GM23338 (cell line): ENCODE results near the gene DNAJB2.

Experiments
- CTCF ChIP-seq, 2 experiments: fragments of 200-600 bp in 1 of 2; sonication (generic) in 1 of 2; conservative IDR thresholded peaks; 2 replicates each; pipeline versions ENCODE4 v1.5.1 to v1.6.1; 2016 to 2017; ENCODE audit warnings: antibody characterized with exemption in 2 of 2, low read depth in 2 of 2, mild to moderate bottlenecking in 2 of 2, moderate library complexity in 1 of 2
- ETS1 ChIP-seq: IDR thresholded peaks from 2 replicates; pipeline ENCODE4 v1.6.1; 2016; ENCODE audit warnings: antibody characterized with exemption
- EZH2phosphoT487 ChIP-seq: fragments of 200-600 bp; sonication (generic); IDR thresholded peaks from one replicate; pipeline ENCODE4 v1.8.1; 2018; ENCODE audit warnings: antibody characterized with exemption; ENCODE audit not compliant: unreplicated experiment
- POLR2AphosphoS5 ChIP-seq: IDR thresholded peaks from 2 replicates; pipeline ENCODE4 v1.6.1; 2016; ENCODE audit warnings: antibody characterized with exemption, low read depth
- REST ChIP-seq: IDR thresholded peaks from one replicate; pipeline ENCODE4 v1.6.1; 2018; ENCODE audit warnings: antibody characterized with exemption; ENCODE audit not compliant: unreplicated experiment
- ZNF114 ChIP-seq: fragments of 250-450 bp; sonication (Bioruptor Pico); IDR thresholded peaks from 2 replicates; pipeline ENCODE4 v1.5.0; 2020; ENCODE audit warnings: mild to moderate bottlenecking, moderate library complexity
- ZNF462 ChIP-seq: fragments of 250-450 bp; sonication (Bioruptor Pico); IDR thresholded peaks from 2 replicates; pipeline ENCODE4 v1.5.0; 2020; ENCODE audit warnings: mild to moderate bottlenecking, moderate library complexity

DNA sequence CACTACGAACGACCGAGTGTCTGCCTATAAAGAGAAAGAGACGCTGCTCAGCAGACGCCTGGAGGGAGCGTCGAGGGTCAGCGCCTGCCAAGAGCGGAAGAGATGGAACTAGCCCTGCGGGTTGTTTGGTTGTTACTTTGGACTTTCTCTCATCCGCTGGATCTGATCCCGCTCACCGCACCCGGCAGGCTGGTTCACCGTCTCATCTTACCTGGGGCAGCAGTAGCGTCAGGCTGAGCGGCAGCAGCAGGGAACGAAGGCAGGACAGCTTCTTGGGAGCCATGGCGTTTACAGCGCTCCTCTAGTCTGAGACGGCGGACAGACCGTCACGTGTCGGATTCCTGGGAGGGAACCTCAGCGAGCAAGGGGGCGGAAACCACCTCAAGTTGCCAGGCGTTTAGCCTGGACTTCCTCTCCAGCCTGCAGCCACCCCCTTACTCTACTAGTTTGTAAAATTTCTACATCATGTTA is 35.8 kb upstream of the DNAJB2 start:
- TF ChIP-seq CTCF (conservative IDR thresholded peaks at IDR 0.05; ENCODE audit: low read depth in 2 of 2) (no peak), POLR2AphosphoS5 (no peak), ZNF114 (CRISPR knock-in tag) (no peak), REST (no peak), ZNF462 (CRISPR knock-in tag) (no peak), ETS1 (no peak), EZH2phosphoT487 (no peak)
